A549 (cell line): ENCODE results near the gene ITGAX.

Source experiments
- EP300 ChIP-seq, 2 experiments: fragments of >200 bp; sonication (Bioruptor Twin); formaldehyde crosslinking; IDR thresholded peaks; 2 replicates in 1 of 2; 3 replicates in 1 of 2; pipeline ENCODE4 v1.6.1; 2016 to 2017
- JUN ChIP-seq, 2 experiments: fragments of >200 bp; sonication (Bioruptor Twin); formaldehyde crosslinking; IDR thresholded peaks; 2 replicates in 1 of 2; 3 replicates in 1 of 2; pipeline ENCODE4 v1.6.1; 2016 to 2017
- MYC ChIP-seq: IDR thresholded peaks from 2 replicates; pipeline ENCODE4 v1.6.1; 2012; ENCODE audit warnings: mild to moderate bottlenecking, inconsistent platforms, low read length, improper control_type of control experiment, borderline replicate concordance
- POLR2A ChIP-seq: IDR thresholded peaks from 2 replicates; pipeline ENCODE4 v1.6.1; 2012; ENCODE audit warnings: mild to moderate bottlenecking, low read length
- RFX5 ChIP-seq: fragments of 450-650 bp; IDR thresholded peaks from 2 replicates; pipeline ENCODE4 v1.7.1; 2014; ENCODE audit warnings: antibody characterized with exemption, mild to moderate bottlenecking, moderate library complexity
- SMC3 ChIP-seq: fragments of >200 bp; sonication (Bioruptor Twin); formaldehyde crosslinking; IDR thresholded peaks from 3 replicates; pipeline ENCODE4 v1.6.1; 2018; ENCODE audit warnings: inconsistent platforms
- TF ChIP-seq, protein P1 (sequence below): IDR thresholded peaks from 2 replicates; pipeline ENCODE4 v1.6.1; 2012
- TF ChIP-seq, protein P2 (sequence below): fragments of >200 bp; sonication (Bioruptor Twin); formaldehyde crosslinking; IDR thresholded peaks from 3 replicates; pipeline ENCODE4 v1.5.1; 2016

DNA sequence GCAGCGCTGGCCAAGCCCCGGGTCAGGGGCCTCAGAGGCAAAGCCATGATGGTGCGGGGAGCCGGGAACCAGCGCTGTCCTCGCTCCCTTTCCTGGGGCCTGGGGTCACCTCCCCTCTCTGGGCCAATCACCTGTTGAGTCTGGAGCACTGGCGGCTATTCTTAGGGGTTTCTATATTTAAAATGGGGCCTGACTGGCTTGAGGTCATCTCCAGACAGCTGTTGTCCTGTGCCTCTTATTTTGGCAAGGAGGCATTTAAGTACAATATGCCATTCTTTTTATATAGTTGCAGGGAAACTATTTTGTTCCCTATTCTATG, 73.3 kb downstream of the ITGAX start, which contains the start of gene COX6A2:
- TF ChIP-seq, protein P1, sequence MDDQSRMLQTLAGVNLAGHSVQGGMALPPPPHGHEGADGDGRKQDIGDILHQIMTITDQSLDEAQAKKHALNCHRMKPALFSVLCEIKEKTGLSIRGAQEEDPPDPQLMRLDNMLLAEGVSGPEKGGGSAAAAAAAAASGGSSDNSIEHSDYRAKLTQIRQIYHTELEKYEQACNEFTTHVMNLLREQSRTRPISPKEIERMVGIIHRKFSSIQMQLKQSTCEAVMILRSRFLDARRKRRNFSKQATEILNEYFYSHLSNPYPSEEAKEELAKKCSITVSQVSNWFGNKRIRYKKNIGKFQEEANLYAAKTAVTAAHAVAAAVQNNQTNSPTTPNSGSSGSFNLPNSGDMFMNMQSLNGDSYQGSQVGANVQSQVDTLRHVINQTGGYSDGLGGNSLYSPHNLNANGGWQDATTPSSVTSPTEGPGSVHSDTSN, result no peak
- TF ChIP-seq RFX5 (no peak), EP300 (IDR thresholded peaks at IDR 0.05) (no peak), JUN (IDR thresholded peaks at IDR 0.05) (no peak), SMC3 (no peak), MYC (no peak), POLR2A (no peak)
- TF ChIP-seq, protein P2, sequence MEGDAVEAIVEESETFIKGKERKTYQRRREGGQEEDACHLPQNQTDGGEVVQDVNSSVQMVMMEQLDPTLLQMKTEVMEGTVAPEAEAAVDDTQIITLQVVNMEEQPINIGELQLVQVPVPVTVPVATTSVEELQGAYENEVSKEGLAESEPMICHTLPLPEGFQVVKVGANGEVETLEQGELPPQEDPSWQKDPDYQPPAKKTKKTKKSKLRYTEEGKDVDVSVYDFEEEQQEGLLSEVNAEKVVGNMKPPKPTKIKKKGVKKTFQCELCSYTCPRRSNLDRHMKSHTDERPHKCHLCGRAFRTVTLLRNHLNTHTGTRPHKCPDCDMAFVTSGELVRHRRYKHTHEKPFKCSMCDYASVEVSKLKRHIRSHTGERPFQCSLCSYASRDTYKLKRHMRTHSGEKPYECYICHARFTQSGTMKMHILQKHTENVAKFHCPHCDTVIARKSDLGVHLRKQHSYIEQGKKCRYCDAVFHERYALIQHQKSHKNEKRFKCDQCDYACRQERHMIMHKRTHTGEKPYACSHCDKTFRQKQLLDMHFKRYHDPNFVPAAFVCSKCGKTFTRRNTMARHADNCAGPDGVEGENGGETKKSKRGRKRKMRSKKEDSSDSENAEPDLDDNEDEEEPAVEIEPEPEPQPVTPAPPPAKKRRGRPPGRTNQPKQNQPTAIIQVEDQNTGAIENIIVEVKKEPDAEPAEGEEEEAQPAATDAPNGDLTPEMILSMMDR, result no peak
